Measurements from ENCODE around the gene GNAS. TPM values are rescaled to one million over a fixed set of nuclear protein-coding genes. Genes with fewer than 3 reads are reported as not detected.

GNAS gene
- total and polyA plus RNA-seq, 12 donors: 1,348 to 5,181 (median 1,783) TPM

- peak overlapping the region; percentile 37 to 92 (median 82) for H3K4me3 ChIP-seq
- no peaks in the 10 kb centered on the region for H3K27me3 ChIP-seq
- DNase-seq (no peak), ATAC-seq (no peak)
- H3K27ac ChIP-seq: peak overlapping the region; percentile 90 to 100 (median 98)
- H3K9me3 ChIP-seq: peaks cover 0 to 10% (median 0%) of the 10 kb centered on the region in 11 donors
- intact Hi-C loops (cut with DNase I): loop anchor here in 5 of 10 donors (2.0 to 10.0 kb wide), 4 partner anchors 93 to 333 kb away; partner anchors contain the start of genes ATP5F1E (in 2 of the 5), NELFCD (in 1 of the 5) and PRELID3B (in 1 of the 5)
- no peak for TF ChIP-seq CTCF (IDR thresholded peaks at IDR 0.05)
- H3K4me1 ChIP-seq: peaks cover 3 to 23% (median 20%) of the 10 kb centered on the region in 9 donors
- 52 to 63% methylated on average over 32 to 35 of the region's 35 CpGs for WGBS, 2 donors
- no peaks in the 10 kb centered on the region for H3K36me3 ChIP-seq
These were observed 36.8 kb downstream of the GNAS start for GRCh38 chr20:58889334-58889760.

DNA sequence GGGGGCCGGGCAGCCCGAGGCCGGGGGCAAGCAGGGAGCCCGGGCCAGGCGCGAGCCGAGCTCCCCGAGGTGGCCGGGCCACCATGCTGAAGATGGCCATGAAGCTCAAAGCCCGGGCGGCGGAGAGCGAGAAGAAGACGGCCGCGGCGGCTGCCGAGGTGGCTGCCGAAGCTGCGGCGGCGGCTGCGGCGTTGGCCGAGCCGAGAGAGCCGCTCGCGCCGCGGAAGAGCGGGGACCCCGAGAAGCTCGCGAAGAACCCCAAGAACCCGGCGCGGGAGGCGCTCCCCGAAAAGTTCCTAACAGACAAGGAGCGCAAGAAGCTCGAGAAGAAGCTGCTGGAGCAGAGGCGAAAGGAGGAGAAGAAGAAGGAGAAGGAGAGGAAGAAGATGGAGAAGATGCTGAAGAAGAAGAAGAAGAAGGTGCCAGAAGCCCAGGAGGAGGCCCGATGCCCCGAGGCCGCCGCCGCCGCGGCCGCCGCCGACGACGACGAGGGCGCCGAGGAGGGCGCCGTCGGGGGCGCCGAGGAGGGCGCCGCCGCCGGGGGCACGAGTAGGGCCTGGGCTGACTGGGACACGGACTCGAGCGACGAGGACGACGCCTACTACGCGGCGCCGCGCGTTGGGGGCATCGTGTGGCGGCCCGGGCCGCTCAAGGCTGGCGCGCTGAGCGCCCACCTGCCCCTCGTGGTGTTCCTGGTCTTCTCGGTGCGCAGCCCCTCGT, 37.4 kb downstream of the GNAS start:
- no peaks in the 10 kb centered on the region for H3K27me3 ChIP-seq
- peak overlapping the region; percentile 46 to 92 (median 82) for H3K4me3 ChIP-seq
- no peak for DNase-seq
- 31% methylated on average over 89 to 91 of the region's 91 CpGs for WGBS, 2 donors
- peaks cover 0 to 9% (median 0%) of the 10 kb centered on the region in 11 donors for H3K9me3 ChIP-seq
- ATAC-seq: peak in 3 of 8 donors; percentile 0 to 29 (median 0)
- peaks cover 3 to 29% (median 26%) of the 10 kb centered on the region in 9 donors for H3K4me1 ChIP-seq
- TF ChIP-seq CTCF (IDR thresholded peaks at IDR 0.05): no peak
- intact Hi-C loops (cut with DNase I): loop anchor here in 8 of 10 donors (2.0 to 10.0 kb wide), 7 partner anchors 91 to 332 kb away; partner anchors contain the start of genes ATP5F1E (in 7 of the 8), NELFCD (in 4 of the 8), PRELID3B (in 1 of the 8) and TUBB1 (in 1 of the 8)
- H3K36me3 ChIP-seq: no peaks in the 10 kb centered on the region
- peak overlapping the region; percentile 90 to 100 (median 98) for H3K27ac ChIP-seq

GRCh38 chr20:58890518-58891085, 38.1 kb downstream of the GNAS start:
- Histone ChIP-seq H3K4me3 (peak overlapping the region; percentile 46 to 92 (median 82)), H3K9me3 (peaks cover 0 to 3% (median 0%) of the 10 kb centered on the region in 11 donors), H3K36me3 (peaks cover 0 to 4% (median 0%) of the 10 kb centered on the region in 9 donors), H3K27me3 (no peaks in the 10 kb centered on the region), H3K4me1 (peaks cover 8 to 36% (median 32%) of the 10 kb centered on the region in 9 donors), H3K27ac (peak overlapping the region; percentile 90 to 100 (median 98))
- WGBS, 2 donors: 0 to 3% methylated on average over 54 to 61 of the region's 64 CpGs
- DNase-seq (peak; percentile 78 to 83), ATAC-seq (peak; percentile 66 to 83 (median 72))
- intact Hi-C loops (cut with DNase I): loop anchor here in 7 of 10 donors (2.0 to 10.0 kb wide), 4 partner anchors 90 to 142 kb away; partner anchors contain the start of genes ATP5F1E (in 5 of the 7), NELFCD (in 3 of the 7) and TUBB1 (in 1 of the 7)
- no peak for TF ChIP-seq CTCF (IDR thresholded peaks at IDR 0.05)

Measured in heart right ventricle (tissue), 16 donors.